ENCODE data around the gene INHA. TPM values are rescaled to one million over a fixed set of nuclear protein-coding genes. Genes with fewer than 3 reads are reported as not detected.

INHA gene
- total RNA-seq, 1 donor from 2014 or later: not detected

- no peaks in the 10 kb centered on the region for H3K36me3 Mint-ChIP-seq (ENCODE audit: low read depth)
- H3K27ac Mint-ChIP-seq: no peak overlapping the region
- H3K4me3 Mint-ChIP-seq: no peak overlapping the region
- intact Hi-C loops (cut with micrococcal nuclease): no loop called here
- H3K4me1 Mint-ChIP-seq (ENCODE audit: low read depth): no peaks in the 10 kb centered on the region
- peaks cover 24% of the 10 kb centered on the region for H3K27me3 Mint-ChIP-seq (ENCODE audit: insufficient read depth)
- H3K9me3 Mint-ChIP-seq: no peaks in the 10 kb centered on the region
- no peak for DNase-seq (ENCODE audit: low spot score)
These were observed 5.5 kb upstream of the INHA start for GRCh38 chr2:219566640-219567039.

GRCh38 chr2:219567131-219567530 is 5.0 kb upstream of the INHA start:
- intact Hi-C loops (cut with micrococcal nuclease): no loop called here
- Mint-ChIP-seq H3K9me3 (no peaks in the 10 kb centered on the region), H3K27ac (no peak overlapping the region), H3K36me3 (ENCODE audit: low read depth) (no peaks in the 10 kb centered on the region), H3K4me3 (no peak overlapping the region), H3K27me3 (ENCODE audit: insufficient read depth) (peaks cover 29% of the 10 kb centered on the region), H3K4me1 (ENCODE audit: low read depth) (no peaks in the 10 kb centered on the region)
- DNase-seq (ENCODE audit: low spot score): no peak

GRCh38 chr2:219567791-219568361 is 4.2 kb upstream of the INHA start:
- intact Hi-C loops (cut with micrococcal nuclease): no loop called here
- no peak for DNase-seq (ENCODE audit: low spot score)
- Mint-ChIP-seq H3K4me1 (ENCODE audit: low read depth) (no peaks in the 10 kb centered on the region), H3K27me3 (ENCODE audit: insufficient read depth) (peaks cover 33% of the 10 kb centered on the region), H3K27ac (no peak overlapping the region), H3K9me3 (no peaks in the 10 kb centered on the region), H3K36me3 (ENCODE audit: low read depth) (no peaks in the 10 kb centered on the region), H3K4me3 (no peak overlapping the region)

GRCh38 chr2:219569041-219569440 is 3.1 kb upstream of the INHA start:
- Mint-ChIP-seq H3K4me3 (no peak overlapping the region), H3K27ac (no peak overlapping the region), H3K27me3 (ENCODE audit: insufficient read depth) (peaks cover 40% of the 10 kb centered on the region), H3K4me1 (ENCODE audit: low read depth) (no peaks in the 10 kb centered on the region), H3K9me3 (no peaks in the 10 kb centered on the region), H3K36me3 (ENCODE audit: low read depth) (no peaks in the 10 kb centered on the region)
- intact Hi-C loops (cut with micrococcal nuclease): no loop called here
- no peak for DNase-seq (ENCODE audit: low spot score)

GRCh38 chr2:219569635-219570034 is 2.5 kb upstream of the INHA start:
- Mint-ChIP-seq H3K36me3 (ENCODE audit: low read depth) (no peaks in the 10 kb centered on the region), H3K27me3 (ENCODE audit: insufficient read depth) (peaks cover 40% of the 10 kb centered on the region), H3K4me1 (ENCODE audit: low read depth) (no peaks in the 10 kb centered on the region), H3K4me3 (no peak overlapping the region), H3K27ac (no peak overlapping the region), H3K9me3 (no peaks in the 10 kb centered on the region)
- no peak for DNase-seq (ENCODE audit: low spot score)
- intact Hi-C loops (cut with micrococcal nuclease): no loop called here

GRCh38 chr2:219570194-219570923 is 1.8 kb upstream of the INHA start:
- H3K27ac Mint-ChIP-seq: no peak overlapping the region
- no peak overlapping the region for H3K4me3 Mint-ChIP-seq
- no peaks in the 10 kb centered on the region for H3K36me3 Mint-ChIP-seq (ENCODE audit: low read depth)
- intact Hi-C loops (cut with micrococcal nuclease): no loop called here
- H3K9me3 Mint-ChIP-seq: no peaks in the 10 kb centered on the region
- H3K27me3 Mint-ChIP-seq (ENCODE audit: insufficient read depth): peaks cover 40% of the 10 kb centered on the region
- no peaks in the 10 kb centered on the region for H3K4me1 Mint-ChIP-seq (ENCODE audit: low read depth)
- DNase-seq (ENCODE audit: low spot score): no peak

GRCh38 chr2:219570924-219571310 is 1.2 kb upstream of the INHA start:
- no peak for DNase-seq (ENCODE audit: low spot score)
- intact Hi-C loops (cut with micrococcal nuclease): no loop called here
- Mint-ChIP-seq H3K27me3 (ENCODE audit: insufficient read depth) (peaks cover 39% of the 10 kb centered on the region), H3K27ac (no peak overlapping the region), H3K4me3 (no peak overlapping the region), H3K9me3 (no peaks in the 10 kb centered on the region), H3K36me3 (ENCODE audit: low read depth) (no peaks in the 10 kb centered on the region), H3K4me1 (ENCODE audit: low read depth) (no peaks in the 10 kb centered on the region)

- peaks cover 38% of the 10 kb centered on the region for H3K27me3 Mint-ChIP-seq (ENCODE audit: insufficient read depth)
- no peaks in the 10 kb centered on the region for H3K4me1 Mint-ChIP-seq (ENCODE audit: low read depth)
- H3K4me3 Mint-ChIP-seq: no peak within 1 kb of the TSS
- DNase-seq (ENCODE audit: low spot score): no peak
- H3K9me3 Mint-ChIP-seq: no peaks in the 10 kb centered on the region
- intact Hi-C loops (cut with micrococcal nuclease): no loop called here
- no peaks in the 10 kb centered on the region for H3K36me3 Mint-ChIP-seq (ENCODE audit: low read depth)
- no peak within 1 kb of the TSS for H3K27ac Mint-ChIP-seq
These were observed 536 bp upstream of the INHA start, which contains the start of gene OBSL1 for GRCh38 chr2:219571311-219572236. TSS of gene OBSL1 (minus strand) at chr2:219571539. CDS start at chr2:219571232, 307 bp downstream.

GRCh38 chr2:219573166-219573565 is 1.1 kb downstream of the INHA start:
- Mint-ChIP-seq H3K9me3 (no peaks in the 10 kb centered on the region), H3K27me3 (ENCODE audit: insufficient read depth) (peaks cover 39% of the 10 kb centered on the region), H3K4me1 (ENCODE audit: low read depth) (no peaks in the 10 kb centered on the region), H3K4me3 (no peak overlapping the region), H3K36me3 (ENCODE audit: low read depth) (no peaks in the 10 kb centered on the region), H3K27ac (no peak overlapping the region)
- DNase-seq (ENCODE audit: low spot score): no peak
- intact Hi-C loops (cut with micrococcal nuclease): no loop called here

- Mint-ChIP-seq H3K27ac (no peak overlapping the region), H3K9me3 (no peaks in the 10 kb centered on the region), H3K27me3 (ENCODE audit: insufficient read depth) (peaks cover 30% of the 10 kb centered on the region), H3K4me1 (ENCODE audit: low read depth) (no peaks in the 10 kb centered on the region), H3K4me3 (no peak overlapping the region), H3K36me3 (ENCODE audit: low read depth) (no peaks in the 10 kb centered on the region)
- intact Hi-C loops (cut with micrococcal nuclease): no loop called here
- no peak for DNase-seq (ENCODE audit: low spot score)
These were observed 2.6 kb downstream of the INHA start for GRCh38 chr2:219574484-219575311.

GRCh38 chr2:219575566-219576504 is 3.7 kb downstream of the INHA start:
- H3K27ac Mint-ChIP-seq: no peak overlapping the region

More at GRCh38 chr2:219575566-219576504, 3.7 kb downstream of the INHA start:
- no peak for DNase-seq (ENCODE audit: low spot score)
- Mint-ChIP-seq H3K27me3 (ENCODE audit: insufficient read depth) (peaks cover 25% of the 10 kb centered on the region), H3K36me3 (ENCODE audit: low read depth) (no peaks in the 10 kb centered on the region), H3K4me3 (no peak overlapping the region), H3K9me3 (no peaks in the 10 kb centered on the region), H3K4me1 (ENCODE audit: low read depth) (no peaks in the 10 kb centered on the region)
- intact Hi-C loops (cut with micrococcal nuclease): no loop called here
